GM12878 (cell line): ENCODE data around the gene EHBP1L1. TPM values are rescaled to one million over a fixed set of nuclear protein-coding genes. Genes with fewer than 3 reads are reported as not detected.

ENCODE experiments used
- ATAC-seq: fragments of 200-7000 bp; cut with Tn5 transposase; 3 replicates; pipeline ENCODE4 v1.9.1; 2020; ENCODE audit warnings: mild to moderate bottlenecking, moderate library complexity
- BruUV-seq: library from RNA; stranded (reverse); fragments of 400-500 nt; replicated peaks from 2 replicates; lab custom pipeline; 2021; lab: Mats Ljungman, UMichigan
- CTCF ChIA-PET: fragments of 300-600 bp; sonication (Branson Sonifier 250); formaldehyde crosslinking; extraction: SDS; loops from one replicate; lab custom pipeline; 2021; ENCODE audit warnings: inconsistent platforms; lab: Yijun Ruan, JAX
- POLR2A ChIA-PET: fragments of 350-600 bp; formaldehyde crosslinking; extraction: SDS; loops from one replicate; lab custom pipeline; 2021; ENCODE audit warnings: inconsistent platforms; lab: Charles Lee
- RAD21 ChIA-PET: fragments of 300-600 bp; sonication (Branson Sonifier 250); formaldehyde crosslinking; loops from one replicate; lab custom pipeline; 2023; ENCODE audit warnings: antibody characterized with exemption; ENCODE audit not compliant: unreplicated experiment; lab: Charles Lee
- SMC1A ChIA-PET: fragments of 300-600 bp; sonication (Branson Sonifier 250); formaldehyde crosslinking; loops from one replicate; lab custom pipeline; 2023; ENCODE audit not compliant: unreplicated experiment, uncharacterized antibody; lab: Charles Lee
- DNase-seq: peaks from one replicate; pipeline ENCODE4 v3.0.0-alpha.2; 2011; ENCODE audit warnings: low read depth, low spot score
- FAIRE-seq: peaks from 3 replicates; lab custom pipeline; 2011; peaks lifted over from hg19 to GRCh38; lab: Jason Lieb, UNC
- H2AFZ ChIP-seq: 2 replicates; pipeline ENCODE4 v1.6.0; 2011; ENCODE audit warnings: low read depth, low read length, control low read depth; ENCODE audit not compliant: control insufficient read depth
- H3K27ac ChIP-seq: 2 replicates; pipeline ENCODE4 v1.5.1; 2011; ENCODE audit warnings: control low read depth; ENCODE audit not compliant: control insufficient read depth, insufficient read depth
- H3K27me3 ChIP-seq, 2 experiments: replicated peaks in 1 of 2; 2 replicates each; pipeline versions ENCODE4 v1.6.0 to v1.6.1; 2011; ENCODE audit warnings: low read length in 1 of 2; ENCODE audit not compliant: control insufficient read depth in 2 of 2, insufficient read depth in 2 of 2
- H3K36me3 ChIP-seq, 2 experiments: 2 replicates each; pipeline ENCODE4 v1.5.1; 2011; ENCODE audit warnings: low read length in 1 of 2; ENCODE audit not compliant: control insufficient read depth in 2 of 2, insufficient read depth in 2 of 2
- H3K4me1 ChIP-seq: 2 replicates; pipeline ENCODE4 v1.6.1; 2011; ENCODE audit warnings: mild to moderate bottlenecking, low read length, moderate library complexity, mixed read lengths; ENCODE audit not compliant: control insufficient read depth, insufficient read depth
- H3K4me2 ChIP-seq: 2 replicates; pipeline ENCODE4 v1.6.0; 2011; ENCODE audit warnings: control low read depth; ENCODE audit not compliant: control insufficient read depth, insufficient read depth
- H3K4me3 ChIP-seq: fragments of 200-600 bp; sonication (generic); 2 replicates; pipeline ENCODE4 v1.5.1; 2016
- H3K79me2 ChIP-seq: 2 replicates; pipeline ENCODE4 v1.6.0; 2011; ENCODE audit warnings: low read length; ENCODE audit not compliant: control insufficient read depth, insufficient read depth
- H3K9ac ChIP-seq: 2 replicates; pipeline ENCODE4 v1.8.0; 2011; ENCODE audit warnings: low read length, control low read depth, mixed read lengths; ENCODE audit not compliant: control insufficient read depth, insufficient read depth
- H3K9me3 ChIP-seq: replicated peaks from 3 replicates; pipeline ENCODE4 v1.5.1; 2011; ENCODE audit warnings: mild to moderate bottlenecking, low read length; ENCODE audit not compliant: control insufficient read depth, insufficient read depth
- H4K20me1 ChIP-seq: 2 replicates; pipeline ENCODE4 v1.6.0; 2011; ENCODE audit not compliant: control insufficient read depth, insufficient read depth
- ATF7 ChIP-seq: fragments of 450-650 bp; IDR thresholded peaks from 2 replicates; pipeline ENCODE4 v1.6.1; 2016; ENCODE audit warnings: low read depth, mild to moderate bottlenecking
- BHLHE40 ChIP-seq, 2 experiments: fragments of 450-650 bp in 1 of 2; IDR thresholded peaks; 2 replicates each; pipeline ENCODE4 v1.6.1; 2011 to 2017; ENCODE audit warnings: low read depth in 2 of 2, borderline replicate concordance in 1 of 2, improper control_type of control experiment in 1 of 2, low read length in 1 of 2, mild to moderate bottlenecking in 1 of 2
- DPF2 ChIP-seq: fragments of 450-650 bp; IDR thresholded peaks from 2 replicates; pipeline ENCODE4 v1.6.1; 2017; ENCODE audit warnings: mild to moderate bottlenecking
- HDAC2 ChIP-seq: fragments of 200-600 bp; sonication (generic); IDR thresholded peaks from 2 replicates; pipeline ENCODE4 v1.6.1; 2017
- IKZF2 ChIP-seq, 2 experiments: fragments of 450-650 bp; IDR thresholded peaks; 2 replicates each; pipeline ENCODE4 v1.6.1; 2017; ENCODE audit warnings: mild to moderate bottlenecking in 2 of 2, moderate library complexity in 2 of 2
- JUNB ChIP-seq: IDR thresholded peaks from 2 replicates; pipeline ENCODE4 v1.6.1; 2016; ENCODE audit warnings: antibody characterized with exemption, mild to moderate bottlenecking
- MAX ChIP-seq: IDR thresholded peaks from 2 replicates; pipeline ENCODE4 v1.6.1; 2012; ENCODE audit warnings: low read depth, low read length, improper control_type of control experiment
- MTA2 ChIP-seq: fragments of 450-650 bp; IDR thresholded peaks from 2 replicates; pipeline ENCODE4 v1.6.1; 2016; ENCODE audit warnings: low read depth, mild to moderate bottlenecking, moderate library complexity
- POLR2AphosphoS5 ChIP-seq: IDR thresholded peaks from 2 replicates; pipeline ENCODE4 v1.6.1; 2011; ENCODE audit warnings: mild to moderate bottlenecking, low read length, inconsistent platforms
- RELB ChIP-seq: fragments of 450-650 bp; IDR thresholded peaks from 2 replicates; pipeline ENCODE4 v1.6.1; 2017; ENCODE audit warnings: low read depth, mild to moderate bottlenecking, moderate library complexity
- SMAD1 ChIP-seq: fragments of 450-650 bp; IDR thresholded peaks from 2 replicates; pipeline ENCODE4 v1.6.1; 2018; ENCODE audit warnings: mild to moderate bottlenecking, low read depth; ENCODE audit not compliant: partially characterized antibody
- SP1 ChIP-seq: IDR thresholded peaks from one replicate; pipeline ENCODE4 v1.6.1; 2011; ENCODE audit warnings: low read depth, low read length
- SRF ChIP-seq, 2 experiments: IDR thresholded peaks; 2 replicates each; pipeline ENCODE4 v1.6.1; 2011; ENCODE audit warnings: low read depth in 2 of 2, low read length in 2 of 2, mild to moderate bottlenecking in 1 of 2, moderate library complexity in 1 of 2
- ZNF592 ChIP-seq: fragments of 450-650 bp; IDR thresholded peaks from 2 replicates; pipeline ENCODE4 v1.6.1; 2017; ENCODE audit warnings: mild to moderate bottlenecking, moderate library complexity
- WGBS: methylation state at CpG from one replicate; pipeline ENCODE4 v1.1.6; 2016; ENCODE audit warnings: low lambda C conversion rate; ENCODE audit not compliant: insufficient replicate concordance, insufficient coverage; ENCODE audit errors: missing lambda C conversion rate; 5-methylcytosine and 5-hydroxymethylcytosine counted together
- in situ Hi-C: fragments of 300-500 bp; cut with MboI; formaldehyde crosslinking; loops from 9 replicates; pipeline ENCODE4 v1.14.3; 2018; ENCODE audit warnings: mixed read lengths
- intact Hi-C: fragments of 100-400 bp; cut with micrococcal nuclease; formaldehyde crosslinking; loops from one replicate; pipeline ENCODE4 v1.14.2; 2022; ENCODE audit not compliant: unreplicated experiment
- polyA plus RNA-seq, 11 experiments: library from polyadenylated mRNA; depleted of rRNA in 4 of 11; unstranded in 6 of 11; stranded (reverse) in 5 of 11; fragments of >200 nt; fragmentation: Nextera tagmentation in 4 of 11; fragmentation: Illumina TruSeq in 1 of 11; extraction: Ambion mirVana in 4 of 11; extraction: Trizol in 1 of 11; gene quantifications; 1 replicate in 1 of 11; 2 replicates in 10 of 11; pipeline versions ENCODE4 v1.2.1 to v1.2.3, GENCODE V29; 2011 to 2016; ENCODE audit warnings: inconsistent platforms in 2 of 11, missing spikeins in 2 of 11, low read depth in 1 of 11
- total RNA-seq, 4 experiments: library from RNA; depleted of rRNA in 3 of 4; stranded (reverse); fragments of >200 nt in 3 of 4; fragmentation: Illumina TruSeq in 1 of 4; extraction: Trizol in 1 of 4; gene quantifications; 2 replicates each; pipeline versions ENCODE4 v1.2.1 to v1.2.3, GENCODE V29; 2013 to 2021

Gene EHBP1L1
- total and polyA plus RNA-seq, 10 of the 15 experiments (the other 5 are each of a cell fraction or from before 2014, with no cell fraction given): 0.06 to 99.4 (median 32.7) TPM

GRCh38 chr11:65539744-65540289 lies 36.0 kb upstream of the EHBP1L1 start (continued):
- no peak for TF ChIP-seq ZNF592
- TF ChIP-seq, all 136 proteins: peak for 4

GRCh38 chr11:65540290-65541092 lies 35.4 kb upstream of the EHBP1L1 start:
- Histone ChIP-seq H3K4me1 (peaks cover 6% of the 10 kb centered on the region), H3K36me3 (peaks cover 2 to 5% of the 10 kb centered on the region in 2 experiments; a peak in 3 of 4 replicates), H3K9ac (peak overlapping the region; percentile 62; the same call in 1 of the 2 replicates), H3K4me3 (peak overlapping the region; percentile 72), H2AFZ (peak overlapping the region; percentile 96), H3K27ac (peak overlapping the region; percentile 61), H3K9me3 (no peaks in the 10 kb centered on the region), H3K4me2 (peak overlapping the region; percentile 97), H3K27me3 (no peaks in the 10 kb centered on the region), H4K20me1 (no peaks in the 10 kb centered on the region), H3K79me2 (no peaks in the 10 kb centered on the region)
- ChIA-PET RAD21 (interaction anchor here (0.6 to 4.1 kb wide), 21 partner anchors 9 to 122 kb away, joined by 3 to 58 read pairs (median 5); partner anchors contain the start of genes EHBP1L1, FAM89B, MALAT1 and PCNX3), SMC1A (interaction anchor here (1.0 to 4.1 kb wide), 9 partner anchors 11 to 74 kb away, joined by 3 to 48 read pairs (median 11); partner anchors contain the start of genes EHBP1L1, FAM89B, MAP3K11 and PCNX3), POLR2A (interaction anchor here (0.6 to 3.7 kb wide), 17 partner anchors 11 to 215 kb away, joined by 3 to 34 read pairs (median 5); partner anchors contain the start of genes EHBP1L1, FAM89B, MAP3K11 and PCNX3), CTCF (interaction anchor here (0.5 to 4.2 kb wide), 32 partner anchors 10 to 255 kb away, joined by 3 to 89 read pairs (median 5); partner anchors contain the start of genes DPF2, EHBP1L1, FAM89B and KCNK7)
- in situ Hi-C loops: no loop called here
- under 1% methylated on average over 50 of the region's 78 CpGs for WGBS
- ATAC-seq (peak; percentile 95), DNase-seq (peak; percentile 71), FAIRE-seq (peak; percentile 61)
- BruUV-seq: TSS peak; percentile 58
- intact Hi-C loops: loop anchor here (1.0 to 2.0 kb wide), 3 partner anchors 30 to 74 kb away; partner anchors contain the start of genes MAP3K11, PCNX3 and ZNRD2
- TF ChIP-seq SRF (IDR thresholded peaks at IDR 0.05; ENCODE audit: low read depth in 2 of 2, low read length in 2 of 2): no peak
- TF ChIP-seq MAX: peak; percentile 33
- peak; percentile 58 to 68 for TF ChIP-seq IKZF2 (IDR thresholded peaks at IDR 0.05)
- 0 out of 2 replicates have a peak, but pooled peaks have one; percentile 36 for TF ChIP-seq RELB
- TF ChIP-seq HDAC2: 0 out of 2 replicates have a peak, but pooled peaks have one; percentile 59
- TF ChIP-seq DPF2: peak; percentile 77
- TF ChIP-seq POLR2AphosphoS5: peak; percentile 68; the same call in 1 of the 2 replicates
- TF ChIP-seq ATF7: 0 out of 2 replicates have a peak, but pooled peaks have one; percentile 6
- TF ChIP-seq SMAD1: no peak
- TF ChIP-seq BHLHE40 (IDR thresholded peaks at IDR 0.05; ENCODE audit: borderline replicate concordance in 1 of 2, low read depth in 2 of 2, low read length in 1 of 2): peak; percentile 23 to 78; a peak in 2 of 4 replicates
- no peak for TF ChIP-seq JUNB
- TF ChIP-seq SP1: peak; percentile 34
- peak; percentile 9; the same call in 1 of the 2 replicates for TF ChIP-seq MTA2
